ENCODE results near the gene HDAC6.
"Not testable (repeated sequence)": the region's sequence is repeated elsewhere in the genome, so short reads cannot be mapped to it uniquely, and the experiment has no call there.

The HDAC6 gene

DNA sequence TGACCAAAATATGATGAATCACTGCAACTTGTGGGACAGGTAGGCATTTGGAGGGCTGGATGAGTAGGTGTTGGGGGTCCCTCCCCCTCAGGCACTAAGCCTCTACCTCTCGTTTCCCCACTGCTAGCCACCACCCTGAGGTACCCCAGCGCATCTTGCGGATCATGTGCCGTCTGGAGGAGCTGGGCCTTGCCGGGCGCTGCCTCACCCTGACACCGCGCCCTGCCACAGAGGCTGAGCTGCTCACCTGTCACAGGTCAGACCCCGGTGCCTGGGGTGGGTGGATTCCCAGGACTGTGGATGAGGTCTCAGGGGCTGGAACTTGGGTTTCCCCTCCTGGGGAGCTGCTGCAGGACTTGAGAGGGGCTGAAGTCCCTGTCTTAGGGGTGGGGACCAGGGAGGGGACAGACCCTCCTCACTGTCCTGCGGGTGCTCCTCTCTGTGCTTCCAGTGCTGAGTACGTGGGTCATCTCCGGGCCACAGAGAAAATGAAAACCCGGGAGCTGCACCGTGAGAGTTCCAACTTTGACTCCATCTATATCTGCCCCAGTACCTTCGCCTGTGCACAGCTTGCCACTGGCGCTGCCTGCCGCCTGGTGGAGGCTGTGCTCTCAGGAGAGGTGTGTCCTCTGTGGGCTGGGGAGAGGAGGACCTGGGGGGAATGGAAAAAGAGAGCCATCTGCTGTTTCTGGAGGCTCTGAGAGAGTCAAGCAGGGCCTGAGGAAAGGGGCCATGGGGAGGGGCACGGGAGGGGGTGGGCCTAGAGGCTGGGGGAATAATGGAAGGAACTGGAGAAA lies 14.3 kb downstream of the HDAC6 start:
- DNase-seq, result no peak
- in situ Hi-C loops (cut with HindIII; ENCODE audit: low pct_ligation_motif_present, low pct_unique_long_range_greater_than_20kb, low sequenced_read_pairs), result no loop called here

DNA sequence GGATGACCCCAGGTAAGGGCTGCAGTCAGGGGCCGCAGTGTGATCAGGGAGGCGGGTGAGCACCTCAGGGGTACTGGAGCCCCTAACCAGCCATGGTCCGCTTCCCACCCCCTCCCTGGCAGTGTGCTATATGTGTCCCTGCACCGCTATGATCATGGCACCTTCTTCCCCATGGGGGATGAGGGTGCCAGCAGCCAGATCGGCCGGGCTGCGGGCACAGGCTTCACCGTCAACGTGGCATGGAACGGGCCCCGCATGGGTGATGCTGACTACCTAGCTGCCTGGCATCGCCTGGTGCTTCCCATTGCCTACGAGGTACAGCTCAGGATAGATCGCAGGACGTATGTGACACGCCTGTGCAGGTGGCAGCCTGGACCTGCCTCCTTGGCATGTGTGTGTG lies 16.2 kb downstream of the HDAC6 start:
- in situ Hi-C loops (cut with HindIII; ENCODE audit: low pct_ligation_motif_present, low pct_unique_long_range_greater_than_20kb, low sequenced_read_pairs), result no loop called here
- DNase-seq, result no peak

DNA sequence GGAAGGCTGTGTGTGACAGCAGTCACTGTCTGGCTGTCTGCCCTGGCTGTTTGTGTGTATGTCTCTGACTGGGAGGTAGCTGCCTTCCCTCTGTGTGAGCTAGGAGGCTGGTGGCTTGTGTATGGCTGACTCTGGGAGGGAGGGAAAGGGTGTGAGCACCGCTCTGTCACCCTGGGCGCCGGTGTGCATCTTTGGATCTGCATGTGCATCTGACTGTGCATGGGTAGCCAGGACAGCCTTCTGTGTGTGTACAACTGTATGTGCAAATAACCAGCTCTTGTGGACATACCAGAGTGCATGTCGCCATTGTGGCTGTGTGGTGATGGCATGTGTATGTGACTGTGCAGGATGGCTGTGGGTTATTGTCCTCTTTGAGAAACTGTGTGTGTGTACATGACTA lies 17.0 kb downstream of the HDAC6 start:
- in situ Hi-C loops (cut with HindIII; ENCODE audit: low pct_ligation_motif_present, low pct_unique_long_range_greater_than_20kb, low sequenced_read_pairs), result no loop called here
- no peak for DNase-seq

DNA sequence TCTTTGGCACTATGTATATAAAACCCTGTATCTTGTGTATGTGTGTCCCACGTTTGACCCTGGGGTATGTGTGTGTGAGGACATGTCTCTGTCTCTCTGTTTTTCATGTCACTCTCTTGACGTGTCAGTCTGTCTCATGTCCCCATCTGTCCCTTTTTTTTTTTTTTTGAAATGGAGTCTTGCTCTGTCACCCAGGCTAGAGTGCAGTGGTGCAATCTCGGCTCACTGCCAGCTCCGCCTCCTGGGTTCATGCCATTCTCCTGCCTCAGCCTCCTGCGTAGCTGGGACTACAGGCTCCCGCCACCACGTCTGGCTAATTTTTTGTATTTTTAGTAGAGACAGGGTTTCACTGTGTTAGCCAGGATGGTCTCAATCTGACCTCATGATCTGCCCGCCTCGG lies 17.5 kb downstream of the HDAC6 start:
- DNase-seq; in situ Hi-C loops (cut with HindIII; ENCODE audit: low pct_ligation_motif_present, low pct_unique_long_range_greater_than_20kb, low sequenced_read_pairs): not testable (repeated sequence)

DNA sequence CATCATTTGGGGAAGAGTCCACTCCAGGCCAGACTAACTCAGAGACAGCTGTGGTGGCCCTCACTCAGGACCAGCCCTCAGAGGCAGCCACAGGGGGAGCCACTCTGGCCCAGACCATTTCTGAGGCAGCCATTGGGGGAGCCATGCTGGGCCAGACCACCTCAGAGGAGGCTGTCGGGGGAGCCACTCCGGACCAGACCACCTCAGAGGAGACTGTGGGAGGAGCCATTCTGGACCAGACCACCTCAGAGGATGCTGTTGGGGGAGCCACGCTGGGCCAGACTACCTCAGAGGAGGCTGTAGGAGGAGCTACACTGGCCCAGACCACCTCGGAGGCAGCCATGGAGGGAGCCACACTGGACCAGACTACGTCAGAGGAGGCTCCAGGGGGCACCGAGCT lies 21.2 kb downstream of the HDAC6 start:
- in situ Hi-C loops (cut with HindIII; ENCODE audit: low pct_ligation_motif_present, low pct_unique_long_range_greater_than_20kb, low sequenced_read_pairs), result no loop called here
- DNase-seq, result no peak

DNA sequence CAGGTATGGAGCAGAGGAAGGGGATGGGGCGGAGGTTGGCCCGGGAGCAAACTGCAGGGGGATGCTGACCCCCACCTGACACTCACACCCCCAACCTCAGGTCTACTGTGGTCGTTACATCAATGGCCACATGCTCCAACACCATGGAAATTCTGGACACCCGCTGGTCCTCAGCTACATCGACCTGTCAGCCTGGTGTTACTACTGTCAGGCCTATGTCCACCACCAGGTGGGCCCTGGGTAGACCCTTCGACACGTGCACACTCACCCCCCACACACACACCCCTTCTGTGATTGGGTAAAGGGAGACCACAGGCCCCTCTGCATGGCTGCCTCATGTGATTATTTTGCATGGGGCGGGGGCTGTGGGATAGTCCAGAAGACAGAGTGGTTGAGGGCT lies 22.2 kb downstream of the HDAC6 start:
- no peak for DNase-seq
- in situ Hi-C loops (cut with HindIII; ENCODE audit: low pct_ligation_motif_present, low pct_unique_long_range_greater_than_20kb, low sequenced_read_pairs), result no loop called here

DNA sequence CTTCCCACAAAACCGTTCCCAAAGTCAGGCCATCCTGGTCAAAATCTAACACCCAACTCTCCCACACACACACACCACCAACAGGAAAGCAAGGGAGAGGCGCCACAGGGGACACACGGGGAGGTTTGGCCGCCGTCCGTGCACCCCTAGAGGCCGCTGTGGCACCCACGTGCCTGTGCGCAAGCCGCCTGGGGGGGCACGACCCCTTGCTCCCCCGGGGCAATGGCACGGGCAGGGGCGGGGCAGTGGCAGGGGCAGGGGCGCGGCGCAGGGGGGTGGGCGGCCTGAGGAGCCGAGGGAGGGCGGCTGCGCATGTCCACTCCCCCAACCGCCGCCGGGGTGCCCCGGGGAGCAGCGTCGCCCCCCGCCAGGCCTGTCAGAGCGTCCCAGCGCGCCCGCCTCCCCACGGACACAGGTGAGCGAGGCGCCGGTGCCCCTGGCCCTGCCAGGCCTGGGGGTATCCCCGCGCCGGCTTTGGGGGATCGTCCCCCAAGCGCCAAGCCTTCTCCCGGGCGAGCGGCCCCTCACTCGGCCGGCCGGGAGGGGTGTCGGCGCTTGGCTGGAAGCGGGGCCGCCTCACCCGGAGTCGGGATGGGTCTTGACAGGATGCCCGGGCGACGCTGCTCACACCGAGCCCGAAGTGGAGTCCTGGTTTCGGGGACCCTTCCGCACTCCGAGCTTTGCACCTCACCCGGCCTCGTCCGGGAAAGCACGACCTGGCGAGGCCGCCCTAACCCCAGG lies 24.4 kb downstream of the HDAC6 start, which contains the start of gene ERAS:
Gene ERAS, plus strand, starts transcription at position 379 of the 741 bp plus-strand sequence. CDS start 2,611 bp downstream, outside the sequence.
- in situ Hi-C loops (cut with HindIII; ENCODE audit: low pct_ligation_motif_present, low pct_unique_long_range_greater_than_20kb, low sequenced_read_pairs), result no loop called here
- no peak for DNase-seq

DNA sequence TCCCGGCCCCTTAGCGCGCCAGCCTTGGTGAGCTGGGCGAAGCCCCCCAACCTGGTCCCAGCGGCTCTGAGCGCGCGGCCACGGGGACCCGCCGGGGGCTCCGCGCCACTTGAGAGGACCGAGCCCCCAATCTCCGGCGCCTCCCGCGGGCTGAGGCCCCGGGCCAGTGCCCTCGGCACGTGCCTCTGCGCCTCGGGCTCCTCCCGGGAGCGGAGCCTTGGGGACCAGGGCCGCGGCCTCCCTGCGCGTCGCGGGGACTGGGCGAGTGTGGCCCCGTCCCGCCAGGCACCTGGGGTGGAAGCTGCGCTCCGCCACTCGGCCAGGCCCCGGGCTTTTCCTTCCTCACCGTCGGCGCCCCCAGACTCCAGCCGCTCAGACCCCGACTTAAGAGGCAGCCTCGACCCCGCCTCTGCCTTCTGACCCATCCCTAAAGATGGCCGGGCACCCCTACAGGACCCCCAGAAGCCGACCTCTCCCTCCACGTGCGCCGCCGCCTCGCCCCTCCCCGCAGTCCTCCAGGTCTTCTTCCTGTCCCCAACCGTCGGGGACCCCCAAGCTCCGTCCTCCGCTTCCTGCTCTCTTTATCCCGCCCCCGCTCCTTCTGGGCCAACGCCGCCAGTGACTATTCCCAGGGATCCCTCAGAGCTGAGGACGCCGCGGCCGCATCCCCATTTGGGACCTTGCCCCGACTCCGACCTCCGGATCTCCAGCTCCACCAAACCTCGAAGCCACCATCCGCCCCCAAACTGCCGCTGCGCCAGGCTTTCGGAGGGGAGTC lies 25.2 kb downstream of the HDAC6 start:
- no peak for DNase-seq
- in situ Hi-C loops (cut with HindIII; ENCODE audit: low pct_ligation_motif_present, low pct_unique_long_range_greater_than_20kb, low sequenced_read_pairs), result no loop called here

DNA sequence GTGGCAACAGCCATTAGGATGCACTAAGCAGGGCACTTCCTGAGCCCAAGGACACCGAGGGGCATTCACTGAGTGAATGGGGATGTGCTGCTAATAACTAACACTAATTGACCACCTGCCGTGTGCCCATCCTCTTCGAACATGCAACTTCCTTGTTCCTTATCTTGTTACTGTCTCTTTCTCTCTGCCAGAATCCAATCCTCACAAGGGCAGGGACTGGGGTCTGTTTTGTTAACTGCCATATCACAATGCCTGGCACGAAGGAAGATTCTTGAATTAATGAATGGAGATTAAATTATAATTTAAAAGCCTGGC lies 25.7 kb downstream of the HDAC6 start:
- in situ Hi-C loops (cut with HindIII; ENCODE audit: low pct_ligation_motif_present, low pct_unique_long_range_greater_than_20kb, low sequenced_read_pairs), result no loop called here
- DNase-seq, result no peak

DNA sequence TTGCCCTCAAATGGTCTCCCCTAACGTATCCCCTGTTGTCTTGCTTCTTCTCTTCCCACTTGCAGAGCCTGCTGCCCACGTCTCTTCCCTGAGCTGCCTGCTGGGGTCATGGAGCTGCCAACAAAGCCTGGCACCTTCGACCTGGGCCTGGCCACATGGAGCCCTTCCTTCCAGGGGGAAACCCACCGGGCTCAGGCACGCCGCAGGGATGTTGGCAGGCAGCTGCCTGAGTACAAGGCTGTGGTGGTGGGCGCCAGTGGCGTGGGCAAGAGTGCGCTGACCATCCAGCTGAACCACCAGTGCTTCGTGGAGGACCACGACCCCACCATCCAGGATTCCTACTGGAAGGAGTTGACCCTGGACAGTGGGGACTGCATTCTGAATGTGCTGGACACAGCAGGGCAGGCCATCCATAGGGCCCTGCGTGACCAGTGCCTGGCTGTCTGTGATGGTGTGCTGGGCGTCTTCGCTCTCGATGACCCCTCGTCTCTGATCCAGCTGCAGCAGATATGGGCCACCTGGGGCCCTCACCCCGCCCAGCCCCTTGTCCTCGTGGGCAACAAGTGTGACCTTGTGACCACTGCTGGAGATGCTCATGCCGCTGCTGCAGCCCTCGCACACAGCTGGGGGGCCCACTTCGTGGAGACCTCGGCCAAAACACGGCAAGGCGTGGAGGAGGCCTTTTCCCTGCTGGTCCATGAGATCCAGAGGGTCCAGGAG lies 27.3 kb downstream of the HDAC6 start:
- in situ Hi-C loops (cut with HindIII; ENCODE audit: low pct_ligation_motif_present, low pct_unique_long_range_greater_than_20kb, low sequenced_read_pairs), result no loop called here
- DNase-seq, result no peak

DNA sequence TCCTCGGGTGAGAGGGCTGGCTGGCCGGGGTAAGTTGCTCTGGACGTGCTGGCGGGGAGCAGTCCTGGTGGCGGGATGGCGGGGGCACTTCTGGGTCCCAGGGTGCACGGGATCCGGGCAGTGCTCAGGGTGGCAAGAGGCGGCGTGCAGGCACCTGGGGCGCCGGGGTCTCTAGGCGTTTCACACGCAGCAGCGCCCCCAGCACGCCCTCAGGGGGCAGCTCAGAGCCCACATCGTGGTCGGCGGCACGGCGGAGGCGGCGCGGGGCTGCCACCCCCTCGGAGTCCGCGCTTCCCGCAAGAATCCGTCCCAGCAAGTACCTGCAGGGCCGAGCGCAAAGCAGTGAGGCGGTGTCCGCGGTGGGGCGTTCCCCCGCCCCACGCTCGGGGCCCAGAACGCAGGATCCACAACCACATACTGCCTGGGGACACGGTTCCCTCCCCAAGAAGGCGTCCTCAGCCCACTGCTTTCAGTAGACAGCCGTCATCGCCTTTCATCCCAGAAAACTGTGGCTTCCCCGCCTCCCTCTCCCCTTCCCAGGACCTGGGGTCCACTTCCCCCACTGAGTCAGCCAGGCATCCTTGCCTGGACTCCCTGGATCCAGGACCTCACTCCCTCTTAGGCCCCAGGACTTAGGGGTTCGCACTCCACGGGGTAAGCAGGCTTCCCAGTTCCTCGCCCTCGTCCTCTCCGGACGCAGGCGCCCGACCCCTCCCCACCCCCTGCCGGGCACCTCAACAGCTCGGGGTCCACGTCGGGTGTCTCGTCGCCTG lies 29.5 kb downstream of the HDAC6 start:
- in situ Hi-C loops (cut with HindIII; ENCODE audit: low pct_ligation_motif_present, low pct_unique_long_range_greater_than_20kb, low sequenced_read_pairs), result no loop called here
- no peak for DNase-seq

DNA sequence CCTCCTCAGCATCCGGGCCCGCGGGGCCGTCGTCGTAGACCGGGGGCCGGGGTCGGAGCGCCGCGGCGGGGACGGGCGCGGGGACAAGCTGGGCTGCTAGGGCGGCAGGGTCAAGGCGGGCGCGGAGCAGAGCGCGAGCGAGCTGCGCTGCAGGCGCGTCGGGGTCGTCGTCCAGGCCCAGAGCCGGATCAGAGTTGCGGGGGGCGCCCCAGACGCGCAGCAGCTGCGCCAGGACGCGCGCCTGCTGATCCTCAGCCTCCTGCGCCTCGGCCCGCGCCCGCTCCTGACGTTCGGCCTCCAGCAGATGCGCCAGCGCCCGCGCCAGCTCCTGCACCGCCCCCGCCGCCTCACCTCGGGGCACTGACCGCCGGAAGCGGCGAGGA lies 30.0 kb downstream of the HDAC6 start:
- in situ Hi-C loops (cut with HindIII; ENCODE audit: low pct_ligation_motif_present, low pct_unique_long_range_greater_than_20kb, low sequenced_read_pairs), result no loop called here
- DNase-seq, result no peak

DNA sequence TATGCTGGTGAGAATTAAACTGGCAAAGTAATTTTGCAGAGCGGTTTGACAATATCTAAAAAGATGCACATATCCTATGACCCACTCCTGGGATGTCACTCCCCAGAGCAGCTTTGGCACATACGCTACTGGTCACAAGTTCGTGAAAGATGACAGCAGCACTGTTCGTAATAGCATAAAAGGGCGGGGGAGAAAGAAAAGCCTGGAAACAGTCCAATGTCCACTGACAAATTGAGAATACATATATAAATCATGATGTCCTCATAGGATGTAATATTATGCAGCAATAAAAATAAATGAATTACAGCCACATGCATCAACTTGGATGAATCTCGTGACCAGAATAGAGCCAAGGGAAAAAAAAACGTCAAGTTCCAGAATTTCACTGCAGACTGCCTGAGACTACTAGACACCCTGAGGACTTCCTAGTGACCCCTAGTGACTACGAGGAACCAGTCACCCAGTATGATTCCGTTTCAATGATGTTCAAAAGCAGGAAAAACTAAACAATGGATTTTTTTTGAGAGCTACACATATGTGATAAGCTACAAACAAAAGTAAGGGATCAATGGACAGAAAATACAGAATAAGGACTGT lies 31.8 kb downstream of the HDAC6 start:
- no peak for DNase-seq
- in situ Hi-C loops (cut with HindIII; ENCODE audit: low pct_ligation_motif_present, low pct_unique_long_range_greater_than_20kb, low sequenced_read_pairs), result no loop called here

DNA sequence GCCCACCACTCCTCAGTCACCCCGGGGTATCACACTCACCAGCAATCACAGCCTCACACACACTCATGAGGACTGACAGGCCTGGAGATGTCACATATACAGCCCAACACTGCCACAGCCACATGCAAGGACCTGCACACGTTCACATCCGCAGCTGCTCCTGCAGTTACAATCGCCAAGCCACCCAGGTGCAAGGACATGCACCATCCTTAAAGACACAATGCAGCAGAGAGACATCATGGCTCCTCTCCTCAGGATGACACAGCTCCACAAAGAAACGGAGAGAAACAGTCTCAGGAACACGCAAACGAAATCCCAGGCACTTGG lies 32.5 kb downstream of the HDAC6 start:
- in situ Hi-C loops (cut with HindIII; ENCODE audit: low pct_ligation_motif_present, low pct_unique_long_range_greater_than_20kb, low sequenced_read_pairs), result no loop called here
- DNase-seq, result no peak

DNA sequence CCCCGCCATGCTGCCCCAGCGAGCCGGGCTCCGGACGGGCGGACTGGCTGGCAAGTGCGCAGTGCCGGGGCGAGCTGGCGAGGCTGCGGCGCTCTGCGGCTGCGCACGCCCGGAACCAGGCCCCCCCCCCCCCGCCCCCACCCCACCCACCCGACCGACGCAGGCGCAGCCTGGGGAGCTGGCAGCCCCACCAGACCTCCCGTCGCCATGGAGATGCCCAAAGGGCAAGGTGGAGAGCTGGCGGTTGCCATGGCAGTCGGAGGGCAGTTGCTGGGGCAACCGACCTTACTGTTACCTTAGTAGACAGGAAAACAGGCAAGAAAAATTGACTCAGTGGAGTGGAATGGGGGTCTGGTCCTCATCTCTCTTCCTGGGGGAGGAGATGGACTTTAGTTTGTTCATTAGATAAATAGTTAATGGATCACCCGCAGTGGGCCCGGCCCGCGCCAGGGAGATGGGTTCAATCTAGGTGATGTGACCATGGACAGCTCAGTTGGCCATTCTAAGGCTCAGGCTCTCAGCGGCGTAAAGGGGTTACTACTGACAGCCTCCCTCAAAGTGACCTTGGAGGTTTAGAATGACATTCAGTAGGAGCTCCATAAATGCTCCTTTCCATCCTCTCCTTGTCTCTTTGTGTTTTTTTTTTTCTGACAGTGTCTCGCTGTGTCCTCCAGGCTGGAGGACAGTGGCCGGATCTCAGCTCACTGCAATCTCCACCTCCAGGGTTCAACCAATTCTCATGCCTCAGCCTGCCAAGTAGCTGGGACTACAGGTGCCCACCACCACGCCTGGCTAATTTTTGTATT lies 33.9 kb downstream of the HDAC6 start, which contains the start of gene PCSK1N:
Gene PCSK1N, minus strand, starts transcription at position 87 of the 806 bp plus-strand sequence. Its CDS starts 78 bp downstream, at position 9.
- in situ Hi-C loops (cut with HindIII; ENCODE audit: low pct_ligation_motif_present, low pct_unique_long_range_greater_than_20kb, low sequenced_read_pairs), result no loop called here
- no peak for DNase-seq

DNA sequence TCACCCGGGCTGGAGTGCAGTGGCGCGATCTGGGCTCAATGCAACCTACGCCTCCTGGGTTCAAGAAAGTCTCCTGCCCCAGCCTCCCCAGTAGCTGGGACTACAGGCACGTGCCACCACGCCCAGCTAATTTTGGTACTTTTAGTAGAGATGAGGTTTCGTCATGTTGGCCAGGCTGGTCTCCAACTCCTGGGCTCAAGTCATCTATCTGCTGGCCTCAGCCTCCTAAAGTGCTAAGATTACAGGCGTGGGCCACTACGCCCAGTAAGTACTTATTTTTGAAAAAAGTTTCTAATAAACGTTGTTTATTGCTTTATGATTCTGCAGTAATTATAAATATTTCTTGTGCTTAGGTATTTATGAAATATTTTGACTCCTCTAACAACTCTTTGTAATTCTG lies 37.8 kb downstream of the HDAC6 start:
- no peak for DNase-seq
- in situ Hi-C loops (cut with HindIII; ENCODE audit: low pct_ligation_motif_present, low pct_unique_long_range_greater_than_20kb, low sequenced_read_pairs), result no loop called here

DNA sequence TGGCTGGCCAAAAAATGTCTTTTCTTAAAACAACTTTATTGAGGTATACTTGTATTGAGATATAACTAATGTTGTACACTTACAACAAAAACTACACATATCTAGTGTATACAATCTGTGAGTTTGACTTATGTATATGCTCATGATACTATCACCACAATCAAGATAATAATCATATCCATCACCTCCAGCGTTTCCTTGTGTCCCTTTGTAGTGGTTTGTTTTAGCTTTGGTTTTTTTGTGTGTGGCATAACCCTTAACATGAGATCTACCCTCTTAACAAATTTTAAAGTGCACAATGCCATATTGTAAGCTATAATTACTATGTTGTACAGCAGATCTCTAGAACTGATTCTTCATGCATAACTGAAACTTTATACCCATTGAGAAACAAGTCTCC lies 47.0 kb downstream of the HDAC6 start:
- in situ Hi-C loops (cut with HindIII; ENCODE audit: low pct_ligation_motif_present, low pct_unique_long_range_greater_than_20kb, low sequenced_read_pairs), result no loop called here
- DNase-seq, result no peak
